ENCODE data around the gene PVALEF.

DNA sequence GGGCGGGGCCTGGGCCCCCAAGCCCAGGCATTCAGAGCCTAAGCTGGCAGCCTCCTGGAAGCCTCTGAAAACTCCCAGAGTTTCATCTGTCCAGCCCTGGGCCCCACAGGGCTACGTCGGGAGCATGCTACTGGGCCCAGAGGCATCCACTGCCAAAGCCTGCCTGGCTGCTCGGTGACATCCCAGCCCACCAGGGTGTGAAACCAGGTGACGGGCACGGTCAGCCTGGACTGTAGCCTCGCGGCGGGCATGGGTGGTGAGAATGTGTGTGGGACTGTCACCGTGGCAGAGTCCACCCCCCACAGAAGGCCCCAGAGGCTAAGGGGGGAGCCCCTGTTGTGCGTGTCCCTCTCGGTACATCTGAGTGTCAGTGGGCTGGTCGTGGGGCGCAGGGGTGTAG lies 26.3 kb downstream of the PVALEF start:
- TF ChIP-seq POLR2A (IDR thresholded peaks at IDR 0.05; ENCODE audit: low read length) (no peak), GATA1 (IDR thresholded peaks at IDR 0.05; ENCODE audit: low read depth, low read length) (no peak)
